ENCODE measurements around the gene F5. TPM values are rescaled to one million over a fixed set of nuclear protein-coding genes. Genes with fewer than 3 reads are reported as not detected.
A peak's percentile ranks its signal among the peaks of the same experiment; 100 is the strongest.
"Not testable (repeated sequence)": the region's sequence is repeated elsewhere in the genome, so short reads cannot be mapped to it uniquely, and the experiment has no call there.

The F5 gene
- total and polyA plus RNA-seq, 4 donors, result 1.5 to 8.4 (median 4.4) TPM

DNA sequence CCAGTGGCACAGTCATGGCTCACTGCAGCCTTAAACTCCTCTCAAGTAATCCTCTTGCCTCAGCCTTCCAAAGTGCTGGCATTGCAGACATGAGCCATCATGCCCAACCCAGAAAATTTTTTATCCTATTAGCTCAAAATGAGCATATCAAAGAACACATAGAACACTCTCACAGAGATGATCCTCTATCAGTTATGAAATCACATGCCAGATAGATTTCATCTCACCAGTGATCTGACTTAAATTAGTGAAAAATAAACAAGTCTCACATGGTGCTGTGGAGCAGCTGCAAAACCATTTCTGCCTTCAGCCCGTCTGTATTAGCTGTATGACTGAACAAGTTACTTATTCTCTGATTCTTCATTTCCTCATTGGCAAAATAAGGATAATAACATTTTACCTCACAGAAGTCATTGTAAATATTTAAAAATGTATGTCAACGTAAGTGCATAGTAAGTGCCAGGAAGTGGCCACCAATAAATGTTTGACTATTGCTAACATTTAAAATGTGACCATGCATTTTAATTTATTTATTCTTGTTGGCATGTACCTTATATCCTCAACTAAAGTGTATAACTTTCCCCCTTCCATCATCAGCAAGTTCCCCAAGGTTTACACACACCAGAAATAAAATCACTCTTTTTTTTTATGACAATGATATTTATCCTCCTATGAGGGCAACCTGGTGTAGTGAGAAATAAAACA, 71.6 kb downstream of the F5 start:
- WGBS (ENCODE audit: insufficient coverage), result no CpG with 5 or more reads among the region's 2 CpGs
- H3K9me3 ChIP-seq (ENCODE audit: control insufficient read depth, insufficient read depth, low read length), result no peaks in the 10 kb centered on the region
- H3K4me1 ChIP-seq (ENCODE audit: control insufficient read depth, insufficient read depth, low read length), result no peaks in the 10 kb centered on the region
- H3K27me3 ChIP-seq (ENCODE audit: control insufficient read depth, insufficient read depth, low read length), result no peaks in the 10 kb centered on the region
- no peak for DNase-seq (ENCODE audit: low read depth in 4 of 6, low spot score in 6 of 6)
- H3K4me3 ChIP-seq (ENCODE audit: low read depth, low read length), result no peak overlapping the region
- no peak overlapping the region for H3K27ac ChIP-seq (ENCODE audit: low read depth, low read length)
- H3K36me3 ChIP-seq (ENCODE audit: control insufficient read depth, insufficient read depth, low read length), result no peaks in the 10 kb centered on the region

DNA sequence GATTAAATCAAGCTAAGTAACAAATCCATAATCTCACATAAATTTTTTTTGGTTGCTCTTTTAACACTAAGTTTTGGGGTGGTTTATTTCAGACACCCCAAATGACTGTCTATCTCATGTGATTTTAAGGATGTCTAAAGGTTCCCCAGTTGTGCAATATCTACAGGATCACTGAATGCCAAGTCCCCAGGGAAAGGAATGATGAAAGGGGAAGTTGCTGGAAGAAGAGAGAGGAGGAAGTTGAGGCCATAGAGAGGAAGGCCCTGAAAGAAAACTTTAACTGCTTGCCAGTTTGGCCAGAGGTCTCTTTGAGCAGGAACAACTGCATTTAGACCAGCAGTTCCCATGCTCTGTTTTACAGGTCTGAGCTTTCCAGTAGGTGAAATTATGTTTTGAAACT, 73.1 kb downstream of the F5 start:
- no peak for DNase-seq (ENCODE audit: low read depth in 4 of 6, low spot score in 6 of 6)
- H3K27me3 ChIP-seq (ENCODE audit: control insufficient read depth, insufficient read depth, low read length), result no peaks in the 10 kb centered on the region
- H3K27ac ChIP-seq (ENCODE audit: low read depth, low read length), result no peak overlapping the region

DNA sequence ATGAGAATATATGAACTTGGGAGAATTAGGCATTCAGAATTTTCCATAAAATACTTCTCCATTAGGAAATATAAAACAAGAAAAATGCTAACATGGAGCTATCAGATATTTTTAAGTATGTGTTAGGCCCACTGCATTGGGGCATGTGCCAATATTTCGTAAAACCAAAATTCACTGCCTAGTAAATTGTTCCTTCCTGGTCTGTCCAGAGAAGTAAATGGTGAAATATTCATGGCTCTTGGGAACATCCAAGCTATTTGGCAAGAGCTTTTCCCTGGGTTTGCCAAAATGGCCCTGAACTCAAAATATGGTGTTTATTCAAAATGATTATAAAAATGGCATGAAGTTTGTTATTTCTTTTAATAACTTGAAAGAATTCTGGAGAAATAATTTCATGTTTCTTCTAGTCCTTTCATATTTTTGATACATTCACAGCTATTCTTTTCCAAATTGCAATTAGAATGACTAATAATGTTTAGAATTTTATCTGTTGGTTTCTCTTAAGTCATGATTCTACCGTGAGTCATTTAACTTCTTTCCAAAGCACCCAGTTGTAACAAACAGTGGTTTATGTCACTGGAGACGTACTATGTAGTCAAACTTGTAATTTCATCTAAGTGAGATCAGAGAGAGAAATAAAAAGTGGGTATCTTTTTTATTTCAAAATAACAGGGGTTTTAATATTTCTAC, 74.8 kb downstream of the F5 start:
- Histone ChIP-seq H3K36me3 (ENCODE audit: control insufficient read depth, insufficient read depth, low read length) (no peaks in the 10 kb centered on the region), H3K9me3 (ENCODE audit: control insufficient read depth, insufficient read depth, low read length) (no peaks in the 10 kb centered on the region), H3K4me1 (ENCODE audit: control insufficient read depth, insufficient read depth, low read length) (no peaks in the 10 kb centered on the region), H3K27me3 (ENCODE audit: control insufficient read depth, insufficient read depth, low read length) (no peaks in the 10 kb centered on the region), H3K27ac (ENCODE audit: low read depth, low read length) (no peak overlapping the region), H3K4me3 (ENCODE audit: low read depth, low read length) (no peak overlapping the region)
- 89% methylated on average over 1 of the region's 3 CpGs for WGBS (ENCODE audit: insufficient coverage)
- DNase-seq (ENCODE audit: low read depth in 4 of 6, low spot score in 6 of 6), result no peak

More for the DNA sequence above, 73.1 kb downstream of the F5 start:
- Histone ChIP-seq H3K9me3 (ENCODE audit: control insufficient read depth, insufficient read depth, low read length) (no peaks in the 10 kb centered on the region), H3K4me3 (ENCODE audit: low read depth, low read length) (no peak overlapping the region), H3K36me3 (ENCODE audit: control insufficient read depth, insufficient read depth, low read length) (no peaks in the 10 kb centered on the region), H3K4me1 (ENCODE audit: control insufficient read depth, insufficient read depth, low read length) (no peaks in the 10 kb centered on the region)

DNA sequence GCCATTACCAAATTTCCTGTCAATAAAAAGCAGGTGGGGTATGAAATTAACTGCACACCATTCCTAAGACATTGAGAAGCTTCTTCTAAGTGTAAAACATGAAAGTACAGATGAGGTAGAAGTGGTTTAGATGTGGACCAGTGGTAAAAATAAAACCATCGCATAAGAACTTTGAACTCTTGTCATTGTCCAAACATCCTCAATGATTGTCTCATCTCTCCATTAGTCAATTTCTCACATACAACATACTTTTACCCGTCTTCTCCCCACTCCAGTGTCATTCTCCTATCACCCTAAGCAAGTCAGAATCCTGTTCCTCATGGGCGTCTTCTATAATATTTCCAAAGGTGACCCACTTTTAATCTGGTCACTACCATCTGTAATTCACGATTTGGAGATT, 76.2 kb downstream of the F5 start:
- H3K9me3 ChIP-seq (ENCODE audit: control insufficient read depth, insufficient read depth, low read length), result no peaks in the 10 kb centered on the region
- H3K4me3 ChIP-seq (ENCODE audit: low read depth, low read length), result no peak overlapping the region
- no peaks in the 10 kb centered on the region for H3K27me3 ChIP-seq (ENCODE audit: control insufficient read depth, insufficient read depth, low read length)
- H3K27ac ChIP-seq (ENCODE audit: low read depth, low read length), result no peak overlapping the region
- no peaks in the 10 kb centered on the region for H3K4me1 ChIP-seq (ENCODE audit: control insufficient read depth, insufficient read depth, low read length)
- no peak for DNase-seq (ENCODE audit: low read depth in 4 of 6, low spot score in 6 of 6)
- whole genome bisulfite sequencing (ENCODE audit: insufficient coverage), result 100% methylated on average over 1 of the region's 4 CpGs
- no peaks in the 10 kb centered on the region for H3K36me3 ChIP-seq (ENCODE audit: control insufficient read depth, insufficient read depth, low read length)

DNA sequence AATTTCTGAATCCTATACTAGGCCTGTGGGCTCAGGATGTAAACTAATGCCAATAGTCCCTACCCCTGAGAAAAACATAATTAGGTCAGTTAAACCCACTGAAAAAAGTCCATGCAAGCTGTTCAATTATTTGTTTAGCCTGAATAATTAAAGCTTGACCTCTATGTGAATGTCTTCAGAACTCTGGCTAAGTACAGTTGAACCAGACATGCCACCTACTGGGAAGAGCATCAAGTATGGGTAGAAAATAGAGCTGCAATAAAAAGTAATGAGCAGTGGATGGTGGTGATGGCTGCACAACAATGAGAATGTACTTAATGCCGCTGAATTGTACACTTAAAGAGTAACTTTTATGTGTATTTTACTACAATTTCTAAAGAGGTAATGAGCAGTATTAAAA, 76.9 kb downstream of the F5 start:
- WGBS (ENCODE audit: insufficient coverage), result no CpG with 5 or more reads among the region's 1 CpG
- DNase-seq (ENCODE audit: low read depth in 4 of 6, low spot score in 6 of 6), result peak in 1 of 6 donors; percentile 42
- H3K9me3 ChIP-seq (ENCODE audit: control insufficient read depth, insufficient read depth, low read length), result no peaks in the 10 kb centered on the region
- no peaks in the 10 kb centered on the region for H3K36me3 ChIP-seq (ENCODE audit: control insufficient read depth, insufficient read depth, low read length)
- no peaks in the 10 kb centered on the region for H3K4me1 ChIP-seq (ENCODE audit: control insufficient read depth, insufficient read depth, low read length)
- no peak overlapping the region for H3K4me3 ChIP-seq (ENCODE audit: low read depth, low read length)
- H3K27ac ChIP-seq (ENCODE audit: low read depth, low read length), result no peak overlapping the region
- no peaks in the 10 kb centered on the region for H3K27me3 ChIP-seq (ENCODE audit: control insufficient read depth, insufficient read depth, low read length)

- H3K4me1 ChIP-seq (ENCODE audit: control insufficient read depth, insufficient read depth, low read length), result no peaks in the 10 kb centered on the region
- H3K4me3 ChIP-seq (ENCODE audit: low read depth, low read length), result no peak overlapping the region
- no peaks in the 10 kb centered on the region for H3K36me3 ChIP-seq (ENCODE audit: control insufficient read depth, insufficient read depth, low read length)
- no CpG with 5 or more reads among the region's 3 CpGs for WGBS (ENCODE audit: insufficient coverage)
- H3K9me3 ChIP-seq (ENCODE audit: control insufficient read depth, insufficient read depth, low read length), result no peaks in the 10 kb centered on the region
- DNase-seq (ENCODE audit: low read depth in 4 of 6, low spot score in 6 of 6), result no peak
- no peak overlapping the region for H3K27ac ChIP-seq (ENCODE audit: low read depth, low read length)
- H3K27me3 ChIP-seq (ENCODE audit: control insufficient read depth, insufficient read depth, low read length), result no peaks in the 10 kb centered on the region
These were observed 77.6 kb downstream of the F5 start for GRCh38 chr1:169508432-169509338.

GRCh38 chr1:169507413-169507812, 78.9 kb downstream of the F5 start:
- H3K36me3 ChIP-seq (ENCODE audit: control insufficient read depth, insufficient read depth, low read length), result no peaks in the 10 kb centered on the region
- DNase-seq (ENCODE audit: low read depth in 4 of 6, low spot score in 6 of 6), result no peak

GRCh38 chr1:169503601-169504000, 82.7 kb downstream of the F5 start:
- WGBS (ENCODE audit: insufficient coverage), result no CpG with 5 or more reads among the region's 2 CpGs
- not testable (repeated sequence) for H3K27me3 ChIP-seq (ENCODE audit: control insufficient read depth, insufficient read depth, low read length); H3K36me3 ChIP-seq (ENCODE audit: control insufficient read depth, insufficient read depth, low read length); H3K27ac ChIP-seq (ENCODE audit: low read depth, low read length); H3K4me1 ChIP-seq (ENCODE audit: control insufficient read depth, insufficient read depth, low read length); H3K9me3 ChIP-seq (ENCODE audit: control insufficient read depth, insufficient read depth, low read length); H3K4me3 ChIP-seq (ENCODE audit: low read depth, low read length); DNase-seq (ENCODE audit: low read depth in 4 of 6, low spot score in 6 of 6)

More at GRCh38 chr1:169507413-169507812, 78.9 kb downstream of the F5 start:
- no peak overlapping the region for H3K27ac ChIP-seq (ENCODE audit: low read depth, low read length)
- no peaks in the 10 kb centered on the region for H3K4me1 ChIP-seq (ENCODE audit: control insufficient read depth, insufficient read depth, low read length)
- no peaks in the 10 kb centered on the region for H3K9me3 ChIP-seq (ENCODE audit: control insufficient read depth, insufficient read depth, low read length)
- no peaks in the 10 kb centered on the region for H3K27me3 ChIP-seq (ENCODE audit: control insufficient read depth, insufficient read depth, low read length)
- WGBS (ENCODE audit: insufficient coverage), result no CpG with 5 or more reads among the region's 2 CpGs
- no peak overlapping the region for H3K4me3 ChIP-seq (ENCODE audit: low read depth, low read length)

- DNase-seq (ENCODE audit: low read depth in 4 of 6, low spot score in 6 of 6), result no peak
These were observed 86.5 kb downstream of the F5 start for GRCh38 chr1:169499807-169500206.

More at GRCh38 chr1:169499807-169500206, 86.5 kb downstream of the F5 start:
- no peaks in the 10 kb centered on the region for H3K4me1 ChIP-seq (ENCODE audit: control insufficient read depth, insufficient read depth, low read length)
- peaks cover 1% of the 10 kb centered on the region for H3K9me3 ChIP-seq (ENCODE audit: control insufficient read depth, insufficient read depth, low read length)
- no peak overlapping the region for H3K27ac ChIP-seq (ENCODE audit: low read depth, low read length)
- no peak overlapping the region for H3K4me3 ChIP-seq (ENCODE audit: low read depth, low read length)
- H3K27me3 ChIP-seq (ENCODE audit: control insufficient read depth, insufficient read depth, low read length), result no peaks in the 10 kb centered on the region
- H3K36me3 ChIP-seq (ENCODE audit: control insufficient read depth, insufficient read depth, low read length), result no peaks in the 10 kb centered on the region
